COR-L47 (cell line): Measurements from ENCODE around the gene RPIA.
A peak's percentile ranks its signal among the peaks of the same experiment; 100 is the strongest.

Experiments used
- DNase-seq: peaks from one replicate; lab custom pipeline; 2025; lab: John Stamatoyannopoulos, UW

RPIA gene

GRCh38 chr2:88686320-88686719 lies 5.2 kb upstream of the RPIA start:
- no peak for DNase-seq

GRCh38 chr2:88687384-88687783 lies 4.1 kb upstream of the RPIA start:
- DNase-seq, result no peak

GRCh38 chr2:88690591-88691338 lies 708 bp upstream of the RPIA start:
- no peak for DNase-seq

GRCh38 chr2:88692187-88692586 lies 714 bp downstream of the RPIA start:
- DNase-seq, result no peak

- DNase-seq, result no peak
These were observed 2.5 kb downstream of the RPIA start for GRCh38 chr2:88693911-88694414.

- no peak for DNase-seq
These were observed 5.1 kb downstream of the RPIA start for GRCh38 chr2:88696611-88697010.

- no peak for DNase-seq
These were observed 6.0 kb downstream of the RPIA start for GRCh38 chr2:88697370-88698026.

GRCh38 chr2:88698027-88698413 lies 6.5 kb downstream of the RPIA start:
- peak; percentile 64 for DNase-seq

- DNase-seq, result peak; percentile 23
These were observed 7.2 kb downstream of the RPIA start for GRCh38 chr2:88698498-88699233.

GRCh38 chr2:88707003-88707402 lies 15.5 kb downstream of the RPIA start:
- DNase-seq, result peak; percentile 38

GRCh38 chr2:88709181-88709631 lies 17.7 kb downstream of the RPIA start:
- no peak for DNase-seq

GRCh38 chr2:88711289-88711688 lies 19.8 kb downstream of the RPIA start:
- DNase-seq, result no peak

GRCh38 chr2:88711897-88712296 lies 20.4 kb downstream of the RPIA start:
- no peak for DNase-seq

- no peak for DNase-seq
These were observed 21.9 kb downstream of the RPIA start for GRCh38 chr2:88713408-88713807.

GRCh38 chr2:88714667-88715066 lies 23.2 kb downstream of the RPIA start:
- DNase-seq, result no peak

GRCh38 chr2:88720399-88720798 lies 28.9 kb downstream of the RPIA start:
- no peak for DNase-seq

- DNase-seq, result no peak
These were observed 29.8 kb downstream of the RPIA start for GRCh38 chr2:88721268-88721667.

- no peak for DNase-seq
These were observed 33.3 kb downstream of the RPIA start for GRCh38 chr2:88724643-88725332.

- no peak for DNase-seq
These were observed 37.7 kb downstream of the RPIA start for GRCh38 chr2:88729061-88729745.

GRCh38 chr2:88733155-88733902 lies 41.9 kb downstream of the RPIA start:
- DNase-seq, result no peak

- no peak for DNase-seq
These were observed 43.7 kb downstream of the RPIA start for GRCh38 chr2:88735133-88735532.
